ENCODE measurements around the gene PAM. TPM values are rescaled to one million over a fixed set of nuclear protein-coding genes. Genes with fewer than 3 reads are reported as not detected.

PAM gene
- total and polyA plus RNA-seq, 2 donors (not counting 3 experiments of a cell fraction or from before 2014, with no cell fraction given), result 118 to 176 TPM

DNA sequence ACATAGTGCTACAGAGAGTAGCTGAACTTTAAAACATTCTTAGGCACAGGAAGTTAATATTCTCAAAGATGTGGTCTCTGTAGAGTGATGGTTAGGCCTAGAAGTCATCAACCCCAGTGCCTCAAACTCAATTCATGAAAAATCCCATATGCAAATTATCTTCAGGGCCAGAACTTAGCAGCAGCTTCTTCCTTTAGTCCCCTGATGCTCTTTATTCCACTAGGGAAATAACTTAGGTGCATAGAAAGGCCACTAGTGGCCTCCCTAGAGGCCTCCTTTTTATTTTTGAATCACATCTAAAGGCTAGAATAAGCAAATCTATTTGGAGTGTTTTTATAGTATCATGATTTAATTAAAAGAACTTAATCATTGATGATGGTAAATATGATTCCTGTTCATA is 276.5 kb downstream of the PAM start:
- dilution Hi-C loops (cut with MboI; ENCODE audit: extremely low pct_ligation_motif_present, low sequenced_read_pairs), result no loop called here
- Histone ChIP-seq H3K9me1 (replicated peaks; ENCODE audit: control insufficient read depth, extremely low read depth, insufficient read depth, low read length) (no peaks in the 10 kb centered on the region), H4K20me1 (replicated peaks; ENCODE audit: control insufficient read depth, extremely low read depth, insufficient read depth, low read length) (no peaks in the 10 kb centered on the region), H3K79me2 (ENCODE audit: control insufficient read depth, insufficient read depth, low read length) (no peaks in the 10 kb centered on the region), H3K4me3 (replicated peaks in 1 of 3; ENCODE audit: insufficient read depth in 1 of 3, low read depth in 1 of 3, low read length in 3 of 3) (no peak overlapping the region), H3K4me1 (ENCODE audit: control insufficient read depth, extremely low read depth, insufficient read depth, low read length) (no peaks in the 10 kb centered on the region), H3K4me2 (ENCODE audit: insufficient read depth, low read length) (no peak overlapping the region), H2AFZ (ENCODE audit: low read depth, low read length) (no peak overlapping the region), H3K9ac (replicated peaks; ENCODE audit: extremely low read depth, insufficient read depth, low read length) (no peak overlapping the region), H3K27me3 (ENCODE audit: control insufficient read depth in 2 of 2, insufficient read depth in 2 of 2, low read length in 2 of 2) (no peaks in the 10 kb centered on the region), H3K36me3 (ENCODE audit: control insufficient read depth in 2 of 2, extremely low read depth in 1 of 2, insufficient read depth in 2 of 2, low read length in 2 of 2) (peaks cover 0 to 9% of the 10 kb centered on the region in 2 experiments), H3K27ac (ENCODE audit: insufficient read depth, low read depth, low read length) (no peak overlapping the region), H3K9me3 (replicated peaks; ENCODE audit: control insufficient read depth, insufficient read depth, low read length) (no peaks in the 10 kb centered on the region)
- FAIRE-seq (peak; percentile 80), DNase-seq (ENCODE audit: low read depth, low spot score) (no peak)
- ChIA-PET CTCF (interaction anchor here (0.6 to 3.5 kb wide), 20 partner anchors 8 to 486 kb away, joined by 3 to 26 read pairs (median 4); partner anchors contain the start of gene PAM), POLR2A (no interaction called here)
- TF ChIP-seq, protein P1, sequence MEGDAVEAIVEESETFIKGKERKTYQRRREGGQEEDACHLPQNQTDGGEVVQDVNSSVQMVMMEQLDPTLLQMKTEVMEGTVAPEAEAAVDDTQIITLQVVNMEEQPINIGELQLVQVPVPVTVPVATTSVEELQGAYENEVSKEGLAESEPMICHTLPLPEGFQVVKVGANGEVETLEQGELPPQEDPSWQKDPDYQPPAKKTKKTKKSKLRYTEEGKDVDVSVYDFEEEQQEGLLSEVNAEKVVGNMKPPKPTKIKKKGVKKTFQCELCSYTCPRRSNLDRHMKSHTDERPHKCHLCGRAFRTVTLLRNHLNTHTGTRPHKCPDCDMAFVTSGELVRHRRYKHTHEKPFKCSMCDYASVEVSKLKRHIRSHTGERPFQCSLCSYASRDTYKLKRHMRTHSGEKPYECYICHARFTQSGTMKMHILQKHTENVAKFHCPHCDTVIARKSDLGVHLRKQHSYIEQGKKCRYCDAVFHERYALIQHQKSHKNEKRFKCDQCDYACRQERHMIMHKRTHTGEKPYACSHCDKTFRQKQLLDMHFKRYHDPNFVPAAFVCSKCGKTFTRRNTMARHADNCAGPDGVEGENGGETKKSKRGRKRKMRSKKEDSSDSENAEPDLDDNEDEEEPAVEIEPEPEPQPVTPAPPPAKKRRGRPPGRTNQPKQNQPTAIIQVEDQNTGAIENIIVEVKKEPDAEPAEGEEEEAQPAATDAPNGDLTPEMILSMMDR (IDR thresholded peaks at IDR 0.05; ENCODE audit: extremely low read depth in 1 of 2, insufficient read depth in 1 of 2, low read depth in 1 of 2, low read length in 2 of 2), result peak; percentile 19 to 21
- TF ChIP-seq EZH2 (IDR thresholded peaks at IDR 0.05; ENCODE audit: borderline replicate concordance, low read depth, low read length, severe bottlenecking), result no peak
- BruUV-seq (replicated peaks), result no TSS peak
- intact Hi-C loops (cut with micrococcal nuclease), result no loop called here

- CTCF ChIA-PET, result interaction anchor here (1.1 to 1.9 kb wide), 2 partner anchors 12 to 352 kb away, joined by 3 to 11 read pairs; no protein-coding TSS in a partner anchor
Observed at GRCh38 chr5:103033696-103034095, 278.6 kb downstream of the PAM start.

More at GRCh38 chr5:103033696-103034095, 278.6 kb downstream of the PAM start:
- FAIRE-seq (no peak), DNase-seq (ENCODE audit: low read depth, low spot score) (no peak)
- Histone ChIP-seq H3K9ac (replicated peaks; ENCODE audit: extremely low read depth, insufficient read depth, low read length) (no peak overlapping the region), H3K36me3 (ENCODE audit: control insufficient read depth in 2 of 2, extremely low read depth in 1 of 2, insufficient read depth in 2 of 2, low read length in 2 of 2) (peaks cover 0 to 6% of the 10 kb centered on the region in 2 experiments), H3K27me3 (ENCODE audit: control insufficient read depth in 2 of 2, insufficient read depth in 2 of 2, low read length in 2 of 2) (no peaks in the 10 kb centered on the region), H3K9me1 (replicated peaks; ENCODE audit: control insufficient read depth, extremely low read depth, insufficient read depth, low read length) (no peaks in the 10 kb centered on the region), H3K4me1 (ENCODE audit: control insufficient read depth, extremely low read depth, insufficient read depth, low read length) (no peaks in the 10 kb centered on the region), H3K9me3 (replicated peaks; ENCODE audit: control insufficient read depth, insufficient read depth, low read length) (no peaks in the 10 kb centered on the region), H3K4me2 (ENCODE audit: insufficient read depth, low read length) (no peak overlapping the region), H3K27ac (ENCODE audit: insufficient read depth, low read depth, low read length) (no peak overlapping the region), H2AFZ (ENCODE audit: low read depth, low read length) (no peak overlapping the region), H3K79me2 (ENCODE audit: control insufficient read depth, insufficient read depth, low read length) (no peaks in the 10 kb centered on the region), H3K4me3 (replicated peaks in 1 of 3; ENCODE audit: insufficient read depth in 1 of 3, low read depth in 1 of 3, low read length in 3 of 3) (no peak overlapping the region), H4K20me1 (replicated peaks; ENCODE audit: control insufficient read depth, extremely low read depth, insufficient read depth, low read length) (no peaks in the 10 kb centered on the region)
- TF ChIP-seq POLR2A (IDR thresholded peaks at IDR 0.05; ENCODE audit: low read depth, low read length), result no peak
- dilution Hi-C loops (cut with MboI; ENCODE audit: extremely low pct_ligation_motif_present, low sequenced_read_pairs) (no loop called here), intact Hi-C loops (cut with micrococcal nuclease) (no loop called here)
- BruUV-seq (replicated peaks), result no TSS peak
- POLR2A ChIA-PET, result no interaction called here
